Activated B cell treated with CpG ODN at 0.5 μM for 24 hours (primary cell): ENCODE results near the gene MAPKAPK2. TPM values are rescaled to one million over a fixed set of nuclear protein-coding genes. Genes with fewer than 3 reads are reported as not detected.

ENCODE experiments used
- ATAC-seq: fragments of 200-7000 bp; cut with Tn5 transposase; one replicate; pipeline ENCODE4 v1.10.0; 2021; ENCODE audit warnings: low read depth, mild to moderate bottlenecking, moderate library complexity
- CTCF ChIA-PET: fragments of 350-600 bp; sonication (Branson Sonifier 250); formaldehyde crosslinking; loops from one replicate; lab custom pipeline; 2021; ENCODE audit warnings: antibody characterized with exemption; lab: Charles Lee
- POLR2A ChIA-PET: fragments of 350-600 bp; sonication (Branson Sonifier 250); formaldehyde crosslinking; loops from one replicate; lab custom pipeline; 2021; ENCODE audit warnings: antibody characterized with exemption; lab: Charles Lee
- DNase-seq: peaks from one replicate; pipeline ENCODE4 v3.0.0; 2022
- H3K27ac Mint-ChIP-seq: one replicate; pipeline ENCODE4 v1.8.0; 2020; ENCODE audit warnings: mixed read lengths
- H3K27me3 Mint-ChIP-seq: one replicate; pipeline ENCODE4 v1.8.0; 2021; ENCODE audit warnings: mixed read lengths
- H3K36me3 Mint-ChIP-seq: one replicate; pipeline ENCODE4 v1.8.0; 2021; ENCODE audit warnings: low read depth, mixed read lengths
- H3K4me1 Mint-ChIP-seq: one replicate; pipeline ENCODE4 v1.8.0; 2021; ENCODE audit warnings: mixed read lengths
- H3K4me3 Mint-ChIP-seq: one replicate; pipeline ENCODE4 v1.8.0; 2020; ENCODE audit warnings: mild to moderate bottlenecking, mixed read lengths
- H3K9me3 Mint-ChIP-seq: one replicate; pipeline ENCODE4 v1.8.0; 2020; ENCODE audit warnings: mixed read lengths
- intact Hi-C: fragments of 100-400 bp; cut with micrococcal nuclease; formaldehyde crosslinking; loops from one replicate; pipeline ENCODE4 v1.15.1; 2024
- total RNA-seq: library from RNA; stranded (reverse); gene quantifications from 2 replicates; pipeline ENCODE4 v1.2.3, GENCODE V29; 2022
- TF ChIP-seq, protein P1 (sequence below): fragments of 200-600 bp; IDR thresholded peaks from one replicate; pipeline ENCODE4 v1.8.0; 2022; ENCODE audit warnings: antibody characterized with exemption, mild to moderate bottlenecking

MAPKAPK2 gene
- total RNA-seq, 1 donor from 2014 or later, result 72.1 TPM

DNA sequence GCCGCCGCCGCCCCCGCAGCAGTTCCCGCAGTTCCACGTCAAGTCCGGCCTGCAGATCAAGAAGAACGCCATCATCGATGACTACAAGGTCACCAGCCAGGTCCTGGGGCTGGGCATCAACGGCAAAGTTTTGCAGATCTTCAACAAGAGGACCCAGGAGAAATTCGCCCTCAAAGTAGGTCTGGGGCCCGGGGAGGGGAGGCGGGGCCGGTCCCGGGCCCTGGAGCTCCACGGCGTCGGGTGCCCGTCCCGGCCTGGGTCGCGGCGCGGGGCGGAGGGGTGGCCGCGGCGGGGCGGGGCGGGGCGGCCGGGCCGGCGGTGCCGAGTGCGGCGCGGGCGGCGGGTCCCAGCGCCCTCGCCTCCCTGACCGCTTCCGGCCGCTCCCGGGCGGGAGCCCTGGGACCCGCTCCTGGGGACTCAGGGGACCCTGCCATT, 646 bp downstream of the MAPKAPK2 start:
- H3K36me3 Mint-ChIP-seq, result peaks cover 7% of the 10 kb centered on the region
- H3K27me3 Mint-ChIP-seq, result no peaks in the 10 kb centered on the region
- peak overlapping the region; percentile 94 for H3K4me3 Mint-ChIP-seq
- CTCF ChIA-PET, result interaction anchor here (1.4 kb wide), 1 partner anchor 39 kb away, joined by 3 read pairs; no protein-coding TSS in a partner anchor
- peak overlapping the region; percentile 90 for H3K27ac Mint-ChIP-seq
- TF ChIP-seq, protein P1, sequence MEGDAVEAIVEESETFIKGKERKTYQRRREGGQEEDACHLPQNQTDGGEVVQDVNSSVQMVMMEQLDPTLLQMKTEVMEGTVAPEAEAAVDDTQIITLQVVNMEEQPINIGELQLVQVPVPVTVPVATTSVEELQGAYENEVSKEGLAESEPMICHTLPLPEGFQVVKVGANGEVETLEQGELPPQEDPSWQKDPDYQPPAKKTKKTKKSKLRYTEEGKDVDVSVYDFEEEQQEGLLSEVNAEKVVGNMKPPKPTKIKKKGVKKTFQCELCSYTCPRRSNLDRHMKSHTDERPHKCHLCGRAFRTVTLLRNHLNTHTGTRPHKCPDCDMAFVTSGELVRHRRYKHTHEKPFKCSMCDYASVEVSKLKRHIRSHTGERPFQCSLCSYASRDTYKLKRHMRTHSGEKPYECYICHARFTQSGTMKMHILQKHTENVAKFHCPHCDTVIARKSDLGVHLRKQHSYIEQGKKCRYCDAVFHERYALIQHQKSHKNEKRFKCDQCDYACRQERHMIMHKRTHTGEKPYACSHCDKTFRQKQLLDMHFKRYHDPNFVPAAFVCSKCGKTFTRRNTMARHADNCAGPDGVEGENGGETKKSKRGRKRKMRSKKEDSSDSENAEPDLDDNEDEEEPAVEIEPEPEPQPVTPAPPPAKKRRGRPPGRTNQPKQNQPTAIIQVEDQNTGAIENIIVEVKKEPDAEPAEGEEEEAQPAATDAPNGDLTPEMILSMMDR, result no peak
- no peaks in the 10 kb centered on the region for H3K9me3 Mint-ChIP-seq
- intact Hi-C loops, result loop anchor here (2.0 to 10.0 kb wide), 2 partner anchors 51 to 729 kb away; partner anchors contain the start of gene DYRK3
- DNase-seq (peak; percentile 49), ATAC-seq (peak; percentile 32)
- POLR2A ChIA-PET, result interaction anchor here (0.6 to 1.9 kb wide), 3 partner anchors 22 to 1138 kb away, joined by 3 to 9 read pairs (median 3); no protein-coding TSS in a partner anchor
- peaks cover 80% of the 10 kb centered on the region for H3K4me1 Mint-ChIP-seq

DNA sequence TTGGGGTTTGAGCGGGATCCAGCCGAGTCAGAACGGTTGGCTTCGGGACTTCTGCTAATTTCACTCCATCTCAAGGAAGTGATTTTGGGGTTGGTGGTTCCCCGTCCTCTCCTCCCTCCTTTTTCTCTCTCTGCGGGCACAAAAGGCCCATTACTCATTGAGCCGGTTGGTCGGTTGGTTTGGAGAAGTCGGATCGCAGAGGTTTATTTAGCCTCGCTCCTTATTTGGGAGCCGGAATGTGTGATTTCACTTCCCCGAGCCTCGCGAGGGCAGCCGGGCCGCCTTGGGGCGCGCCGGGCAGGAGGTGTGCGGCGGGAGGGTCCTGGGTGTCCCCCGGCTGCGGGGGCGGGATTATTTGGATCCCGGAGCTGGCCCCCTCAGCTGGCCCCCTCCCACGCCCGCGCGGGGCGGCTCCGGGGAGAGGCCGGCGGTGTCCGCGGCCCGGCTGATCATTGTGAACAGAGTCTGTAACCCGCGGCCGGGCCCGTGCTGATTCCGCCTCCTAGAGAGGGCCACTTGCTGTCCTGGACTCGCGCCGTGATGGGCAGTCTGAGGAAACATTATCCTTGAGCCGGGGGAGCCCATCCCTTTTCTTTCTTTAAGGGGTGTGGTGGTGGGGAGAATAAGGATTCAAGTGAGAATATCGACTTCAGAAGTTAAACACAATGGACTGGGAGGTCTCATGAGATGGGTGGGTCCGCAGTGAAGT, 1.2 kb downstream of the MAPKAPK2 start:
- intact Hi-C loops, result loop anchor here (1.0 to 10.0 kb wide), 7 partner anchors 10 to 729 kb away; partner anchors contain the start of genes DYRK3 and EIF2D
- peaks cover 80% of the 10 kb centered on the region for H3K4me1 Mint-ChIP-seq
- TF ChIP-seq, protein P1, result no peak
- no peaks in the 10 kb centered on the region for H3K27me3 Mint-ChIP-seq
- H3K27ac Mint-ChIP-seq, result peak overlapping the region; percentile 89
- ATAC-seq (peak; percentile 32), DNase-seq (no peak)
- H3K4me3 Mint-ChIP-seq, result peak overlapping the region; percentile 94
- ChIA-PET CTCF (interaction anchor here (0.6 to 1.4 kb wide), 4 partner anchors 23 to 41 kb away, joined by 3 read pairs; no protein-coding TSS in a partner anchor), POLR2A (interaction anchor here (0.6 to 1.9 kb wide), 3 partner anchors 22 to 1138 kb away, joined by 3 to 9 read pairs (median 3); no protein-coding TSS in a partner anchor)
- peaks cover 7% of the 10 kb centered on the region for H3K36me3 Mint-ChIP-seq
- no peaks in the 10 kb centered on the region for H3K9me3 Mint-ChIP-seq

DNA sequence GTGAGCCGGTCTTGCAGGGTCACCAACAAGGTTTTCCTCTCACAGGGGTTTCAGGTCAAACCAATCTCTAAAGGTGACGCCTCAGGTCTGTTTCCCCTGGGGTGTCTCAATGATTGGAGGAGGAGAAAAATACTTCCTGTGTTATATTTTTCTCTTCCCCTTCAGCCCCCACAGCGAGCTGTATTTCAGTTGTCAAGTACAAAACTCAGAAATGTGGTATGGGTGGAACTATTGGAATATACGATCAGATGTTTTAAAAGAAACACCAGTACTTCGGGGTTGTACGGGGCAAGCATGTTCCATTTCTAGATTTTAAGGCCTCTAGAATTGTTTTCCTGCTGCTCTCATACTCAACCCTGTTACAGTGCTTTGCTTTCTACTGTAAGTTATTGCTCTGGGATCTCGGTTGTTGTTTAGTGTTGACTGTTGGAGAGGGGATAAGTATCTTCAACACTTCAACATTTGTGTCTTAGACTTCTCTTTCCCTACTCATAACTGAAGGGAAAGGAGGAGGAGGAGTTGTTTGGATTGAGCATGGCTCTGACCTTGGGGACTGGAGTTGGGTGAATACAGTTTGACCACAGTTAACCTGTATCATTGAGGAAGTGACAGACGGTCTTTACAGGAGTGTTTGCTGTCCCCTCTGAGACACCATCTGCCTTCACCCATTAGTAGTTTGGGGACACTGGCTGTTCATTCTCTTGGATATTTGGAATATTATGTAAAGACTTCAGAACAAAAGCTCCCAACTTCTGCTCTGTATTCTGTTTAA, 2.0 kb downstream of the MAPKAPK2 start:
- Mint-ChIP-seq H3K27me3 (no peaks in the 10 kb centered on the region), H3K27ac (peak overlapping the region; percentile 89), H3K4me1 (peaks cover 79% of the 10 kb centered on the region), H3K4me3 (peak overlapping the region; percentile 94), H3K9me3 (no peaks in the 10 kb centered on the region), H3K36me3 (peaks cover 7% of the 10 kb centered on the region)
- ATAC-seq (peak; percentile 27), DNase-seq (no peak)
- TF ChIP-seq, protein P1, result no peak
- CTCF ChIA-PET, result interaction anchor here (0.6 to 1.4 kb wide), 4 partner anchors 23 to 40 kb away, joined by 3 read pairs; no protein-coding TSS in a partner anchor
- intact Hi-C loops, result loop anchor here (1.0 to 10.0 kb wide), 6 partner anchors 10 to 728 kb away; partner anchors contain the start of gene EIF2D
- POLR2A ChIA-PET, result interaction anchor here (1.2 to 1.3 kb wide), 2 partner anchors 14 to 243 kb away, joined by 3 read pairs; no protein-coding TSS in a partner anchor

DNA sequence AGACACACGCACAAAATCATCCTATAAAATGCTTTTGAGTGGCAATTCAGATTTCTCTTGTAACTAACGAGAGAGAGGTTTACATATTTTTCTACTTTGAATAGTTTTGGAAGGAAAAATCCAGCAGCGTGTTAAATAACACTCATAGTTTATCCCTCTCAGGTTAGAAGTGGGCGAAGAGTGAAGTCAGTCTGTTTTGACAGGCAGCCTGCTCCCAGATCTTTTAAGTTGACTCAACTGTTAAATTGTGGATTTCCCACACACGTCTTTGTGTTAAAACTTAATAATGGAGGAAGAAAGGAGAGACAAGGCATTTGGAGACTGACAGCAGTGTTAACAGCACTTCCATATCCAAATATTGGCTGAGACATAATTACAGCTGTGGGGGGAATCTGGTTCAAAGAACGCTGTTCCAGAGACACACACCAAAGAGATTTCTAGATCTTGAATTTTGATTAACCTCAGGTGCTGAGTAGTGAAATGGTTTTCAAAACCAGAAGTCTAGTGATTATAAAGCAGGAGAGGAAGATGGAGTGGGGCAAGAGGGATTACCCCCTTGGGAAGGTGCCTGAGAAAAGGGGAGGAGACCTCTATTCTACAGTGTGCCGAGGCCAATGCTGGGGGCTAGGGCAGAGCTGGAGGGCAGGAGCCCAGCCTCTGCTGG, 2.7 kb downstream of the MAPKAPK2 start:
- no peaks in the 10 kb centered on the region for H3K9me3 Mint-ChIP-seq
- H3K4me1 Mint-ChIP-seq, result peaks cover 79% of the 10 kb centered on the region
- ATAC-seq, result no peak
- ChIA-PET POLR2A (interaction anchor here (1.2 to 1.5 kb wide), 2 partner anchors 13 to 16 kb away, joined by 3 to 6 read pairs; no protein-coding TSS in a partner anchor), CTCF (interaction anchor here (0.8 to 1.0 kb wide), 2 partner anchors 24 to 39 kb away, joined by 3 to 4 read pairs; no protein-coding TSS in a partner anchor)
- intact Hi-C loops, result loop anchor here (2.0 to 10.0 kb wide), 2 partner anchors 15 to 727 kb away; no protein-coding TSS in a partner anchor
- TF ChIP-seq, protein P1, result no peak
- DNase-seq, result peak; percentile 12
- H3K36me3 Mint-ChIP-seq, result peaks cover 11% of the 10 kb centered on the region
- no peaks in the 10 kb centered on the region for H3K27me3 Mint-ChIP-seq
- H3K4me3 Mint-ChIP-seq, result peak overlapping the region; percentile 94
- H3K27ac Mint-ChIP-seq, result peak overlapping the region; percentile 89
